Activated naive CD4-positive, alpha-beta T cell treated with anti-CD3 and anti-CD28 coated beads, Interleukin-2, amount 50 U/mL, for 72 hours (primary cell): ENCODE measurements around the gene CILP2. TPM values are rescaled to one million over a fixed set of nuclear protein-coding genes. Genes with fewer than 3 reads are reported as not detected.

Experiments used
- ATAC-seq, 2 donors: fragments of 150-1000 bp; cut with Tn5 transposase; 2 replicates each; pipeline ENCODE4 v1.10.0; 2021; ENCODE audit warnings: mild to moderate bottlenecking in 2 of 2, moderate library complexity in 2 of 2
- DNase-seq, 2 donors: peaks; one replicate each; pipeline ENCODE4 v3.0.0; 2021 to 2022; ENCODE audit warnings: low spot score in 2 of 2
- H3K27ac Mint-ChIP-seq, 2 donors: one replicate each; pipeline ENCODE4 v1.8.0; 2022; ENCODE audit warnings: mild to moderate bottlenecking in 2 of 2, mixed read lengths in 2 of 2
- H3K36me3 Mint-ChIP-seq, 2 donors: one replicate each; pipeline ENCODE4 v1.8.0; 2022; ENCODE audit warnings: mixed read lengths in 2 of 2
- H3K9me3 Mint-ChIP-seq, 2 donors: one replicate each; pipeline ENCODE4 v1.8.0; 2022; ENCODE audit warnings: mixed read lengths in 2 of 2
- total RNA-seq, 2 donors: library from RNA; stranded (reverse); gene quantifications; one replicate each; pipeline ENCODE4 v1.2.3, GENCODE V29; 2022

Gene CILP2
- total RNA-seq, 2 donors from 2014 or later: 0.25 to 0.31 TPM

GRCh38 chr19:19567391-19567790 is 29.3 kb downstream of the CILP2 start:
- no peak for ATAC-seq
- DNase-seq: no peak
- H3K36me3 Mint-ChIP-seq: peaks cover 10 to 33% of the 10 kb centered on the region in 2 donors
- H3K9me3 Mint-ChIP-seq: no peaks in the 10 kb centered on the region
- H3K27ac Mint-ChIP-seq: peak overlapping the region; percentile 73 to 94

- ATAC-seq (peak in 1 of 2 donors; percentile 24), DNase-seq (no peak)
- H3K27ac Mint-ChIP-seq: peak overlapping the region; percentile 60 to 73
- peaks cover 10 to 37% of the 10 kb centered on the region in 2 donors for H3K36me3 Mint-ChIP-seq
- no peaks in the 10 kb centered on the region for H3K9me3 Mint-ChIP-seq
Measured at GRCh38 chr19:19568802-19569756, 31.0 kb downstream of the CILP2 start.

- peak overlapping the region; percentile 5 to 30 for H3K27ac Mint-ChIP-seq
- H3K36me3 Mint-ChIP-seq: peaks cover 0 to 24% of the 10 kb centered on the region in 2 donors
Measured at GRCh38 chr19:19570571-19570970, 32.5 kb downstream of the CILP2 start.

GRCh38 chr19:19571071-19571786 is 33.2 kb downstream of the CILP2 start:
- ATAC-seq (no peak), DNase-seq (no peak)
- Mint-ChIP-seq H3K36me3 (peaks cover 0 to 24% of the 10 kb centered on the region in 2 donors), H3K27ac (peak overlapping the region; percentile 5 to 30), H3K9me3 (no peaks in the 10 kb centered on the region)

More at GRCh38 chr19:19570571-19570970, 32.5 kb downstream of the CILP2 start:
- DNase-seq (no peak), ATAC-seq (no peak)
- no peaks in the 10 kb centered on the region for H3K9me3 Mint-ChIP-seq

GRCh38 chr19:19575411-19575810 is 37.3 kb downstream of the CILP2 start:
- Mint-ChIP-seq H3K36me3 (peaks cover 0 to 10% of the 10 kb centered on the region in 2 donors), H3K27ac (peak overlapping the region; percentile 4 to 7), H3K9me3 (no peaks in the 10 kb centered on the region)
- ATAC-seq: no peak
- DNase-seq: no peak

- ATAC-seq (no peak), DNase-seq (no peak)
- Mint-ChIP-seq H3K9me3 (no peaks in the 10 kb centered on the region), H3K36me3 (peaks cover 0 to 3% of the 10 kb centered on the region in 2 donors), H3K27ac (no peak overlapping the region)
Measured at GRCh38 chr19:19578252-19578651, 40.2 kb downstream of the CILP2 start.

- ATAC-seq: no peak
- DNase-seq: no peak
- no peaks in the 10 kb centered on the region for H3K9me3 Mint-ChIP-seq
- no peaks in the 10 kb centered on the region for H3K36me3 Mint-ChIP-seq
- peak overlapping the region; percentile 46 to 72 for H3K27ac Mint-ChIP-seq
Measured at GRCh38 chr19:19579533-19580361, 41.7 kb downstream of the CILP2 start.

GRCh38 chr19:19580418-19580817 is 42.4 kb downstream of the CILP2 start:
- ATAC-seq: no peak
- Mint-ChIP-seq H3K9me3 (no peaks in the 10 kb centered on the region), H3K27ac (no peak overlapping the region), H3K36me3 (no peaks in the 10 kb centered on the region)
- DNase-seq: no peak

- Mint-ChIP-seq H3K9me3 (no peaks in the 10 kb centered on the region), H3K27ac (peak overlapping the region in 1 of 2 donors; percentile 88), H3K36me3 (no peaks in the 10 kb centered on the region)
- ATAC-seq (no peak), DNase-seq (no peak)
Measured at GRCh38 chr19:19581391-19581790, 43.3 kb downstream of the CILP2 start.

- Mint-ChIP-seq H3K36me3 (no peaks in the 10 kb centered on the region), H3K27ac (peak overlapping the region in 1 of 2 donors; percentile 14), H3K9me3 (no peaks in the 10 kb centered on the region)
- DNase-seq: no peak
- no peak for ATAC-seq
Measured at GRCh38 chr19:19582471-19582870, 44.4 kb downstream of the CILP2 start.

- peaks cover 0 to 12% of the 10 kb centered on the region in 2 donors for H3K36me3 Mint-ChIP-seq
Measured at GRCh38 chr19:19584356-19584755, 46.3 kb downstream of the CILP2 start.

GRCh38 chr19:19587771-19588170 is 49.7 kb downstream of the CILP2 start:
- DNase-seq (no peak), ATAC-seq (no peak)
- peaks cover 5 to 19% of the 10 kb centered on the region in 2 donors for H3K36me3 Mint-ChIP-seq
- peak overlapping the region in 1 of 2 donors; percentile 94 for H3K27ac Mint-ChIP-seq
- H3K9me3 Mint-ChIP-seq: no peaks in the 10 kb centered on the region

More at GRCh38 chr19:19584356-19584755, 46.3 kb downstream of the CILP2 start:
- DNase-seq: no peak
- no peaks in the 10 kb centered on the region for H3K9me3 Mint-ChIP-seq
- no peak overlapping the region for H3K27ac Mint-ChIP-seq
- no peak for ATAC-seq

GRCh38 chr19:19588546-19588945 is 50.5 kb downstream of the CILP2 start:
- ATAC-seq (no peak), DNase-seq (no peak)
- Mint-ChIP-seq H3K9me3 (no peaks in the 10 kb centered on the region), H3K27ac (peak overlapping the region; percentile 88 to 94), H3K36me3 (peaks cover 5 to 24% of the 10 kb centered on the region in 2 donors)

- Mint-ChIP-seq H3K27ac (peak overlapping the region; percentile 88 to 96), H3K9me3 (no peaks in the 10 kb centered on the region), H3K36me3 (peaks cover 5 to 36% of the 10 kb centered on the region in 2 donors)
- DNase-seq: peak; percentile 63 to 77
- ATAC-seq: peak; percentile 92 to 94
Measured at GRCh38 chr19:19591133-19591825, 53.2 kb downstream of the CILP2 start.

- H3K9me3 Mint-ChIP-seq: no peaks in the 10 kb centered on the region
- peak overlapping the region in 1 of 2 donors; percentile 88 for H3K27ac Mint-ChIP-seq
- ATAC-seq (no peak), DNase-seq (no peak)
- peaks cover 11 to 45% of the 10 kb centered on the region in 2 donors for H3K36me3 Mint-ChIP-seq
Measured at GRCh38 chr19:19592690-19593089, 54.6 kb downstream of the CILP2 start.

- no peak for ATAC-seq
- DNase-seq: no peak
- Mint-ChIP-seq H3K36me3 (peaks cover 11 to 33% of the 10 kb centered on the region in 2 donors), H3K9me3 (no peaks in the 10 kb centered on the region), H3K27ac (peak overlapping the region in 1 of 2 donors; percentile 83)
Measured at GRCh38 chr19:19594381-19594780, 56.3 kb downstream of the CILP2 start.
